Peyer's patch (tissue), 4 donors: Measurements from ENCODE around the gene GPATCH2. TPM values are rescaled to one million over a fixed set of nuclear protein-coding genes. Genes with fewer than 3 reads are reported as not detected.

ENCODE experiments used
- DNase-seq, 3 donors: peaks; one replicate each; pipeline ENCODE4 v3.0.0-alpha.2; 2017 to 2019
- H3K27ac ChIP-seq, 4 donors: fragments of 200-600 bp; sonication (generic); one replicate each; pipeline ENCODE4 v1.5.1; 2016 to 2019
- H3K27me3 ChIP-seq, 2 donors: fragments of 200-600 bp; sonication (generic); one replicate each; pipeline ENCODE4 v1.5.1; 2019
- H3K36me3 ChIP-seq, 3 donors: fragments of 200-600 bp; sonication (generic); one replicate each; pipeline ENCODE4 v1.5.1; 2016 to 2019
- H3K4me1 ChIP-seq, 4 donors: fragments of 200-600 bp; sonication (generic); one replicate each; pipeline ENCODE4 v1.5.1; 2016 to 2019
- H3K4me3 ChIP-seq, 4 donors: fragments of 200-600 bp; sonication (generic); 1 replicate in 3 of 4; 2 replicates in 1 of 4; pipeline ENCODE4 v1.5.1; 2016 to 2019; ENCODE audit warnings: mild to moderate bottlenecking in 1 of 4
- H3K9me3 ChIP-seq, 4 donors: fragments of 200-600 bp; sonication (generic); one replicate each; pipeline ENCODE4 v1.5.1; 2016 to 2019; ENCODE audit warnings: mild to moderate bottlenecking in 1 of 4
- POLR2A ChIP-seq, 2 donors: fragments of 450-650 bp; IDR thresholded peaks; one replicate each; pipeline ENCODE4 v1.5.1; 2017; ENCODE audit warnings: antibody characterized with exemption in 2 of 2, mild to moderate bottlenecking in 2 of 2, moderate library complexity in 2 of 2
- total RNA-seq, 4 donors: library from RNA; depleted of rRNA; stranded (reverse); fragments of >200 nt; gene quantifications; one replicate each; pipeline ENCODE4 v1.1.0, GENCODE V29; 2016
- TF ChIP-seq, protein P1 (sequence below), 6 experiments: fragments of 450-650 bp in 4 of 6; fragments of 200-600 bp in 2 of 6; sonication (generic) in 1 of 6; IDR thresholded peaks; one replicate each; pipeline ENCODE4 v1.5.1; 2017 to 2019; ENCODE audit warnings: antibody characterized with exemption in 6 of 6, mild to moderate bottlenecking in 3 of 6, moderate library complexity in 1 of 6

GPATCH2 gene
- total RNA-seq, 4 donors from 2014 or later, result 17.5 to 38.0 (median 24.7) TPM

DNA sequence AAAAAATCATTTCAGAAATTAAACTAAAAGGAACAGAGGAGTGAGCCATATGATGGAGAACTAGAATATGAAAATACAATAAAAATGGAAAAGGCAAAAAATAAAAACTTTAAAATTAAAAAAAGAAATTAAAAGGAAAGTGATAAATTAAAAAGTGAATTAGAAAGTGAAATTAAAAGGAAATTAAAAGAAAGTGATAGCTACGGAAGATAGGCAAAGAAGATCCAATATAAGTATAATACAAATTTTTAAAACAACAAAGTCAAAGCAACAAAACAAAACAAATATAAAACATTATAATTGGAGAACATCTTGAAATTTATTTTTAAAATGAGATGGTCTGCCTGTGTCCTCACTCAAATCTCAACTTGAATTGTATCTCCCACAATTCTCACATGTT, 165.8 kb downstream of the GPATCH2 start:
- Histone ChIP-seq H3K27ac (no peak overlapping the region), H3K36me3 (no peaks in the 10 kb centered on the region), H3K4me3 (no peak overlapping the region), H3K4me1 (no peaks in the 10 kb centered on the region), H3K27me3 (no peaks in the 10 kb centered on the region), H3K9me3 (no peaks in the 10 kb centered on the region)
- DNase-seq, result no peak
- TF ChIP-seq POLR2A (IDR thresholded peaks at IDR 0.05), result no peak
- TF ChIP-seq, protein P1, sequence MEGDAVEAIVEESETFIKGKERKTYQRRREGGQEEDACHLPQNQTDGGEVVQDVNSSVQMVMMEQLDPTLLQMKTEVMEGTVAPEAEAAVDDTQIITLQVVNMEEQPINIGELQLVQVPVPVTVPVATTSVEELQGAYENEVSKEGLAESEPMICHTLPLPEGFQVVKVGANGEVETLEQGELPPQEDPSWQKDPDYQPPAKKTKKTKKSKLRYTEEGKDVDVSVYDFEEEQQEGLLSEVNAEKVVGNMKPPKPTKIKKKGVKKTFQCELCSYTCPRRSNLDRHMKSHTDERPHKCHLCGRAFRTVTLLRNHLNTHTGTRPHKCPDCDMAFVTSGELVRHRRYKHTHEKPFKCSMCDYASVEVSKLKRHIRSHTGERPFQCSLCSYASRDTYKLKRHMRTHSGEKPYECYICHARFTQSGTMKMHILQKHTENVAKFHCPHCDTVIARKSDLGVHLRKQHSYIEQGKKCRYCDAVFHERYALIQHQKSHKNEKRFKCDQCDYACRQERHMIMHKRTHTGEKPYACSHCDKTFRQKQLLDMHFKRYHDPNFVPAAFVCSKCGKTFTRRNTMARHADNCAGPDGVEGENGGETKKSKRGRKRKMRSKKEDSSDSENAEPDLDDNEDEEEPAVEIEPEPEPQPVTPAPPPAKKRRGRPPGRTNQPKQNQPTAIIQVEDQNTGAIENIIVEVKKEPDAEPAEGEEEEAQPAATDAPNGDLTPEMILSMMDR (IDR thresholded peaks at IDR 0.05), result no peak

DNA sequence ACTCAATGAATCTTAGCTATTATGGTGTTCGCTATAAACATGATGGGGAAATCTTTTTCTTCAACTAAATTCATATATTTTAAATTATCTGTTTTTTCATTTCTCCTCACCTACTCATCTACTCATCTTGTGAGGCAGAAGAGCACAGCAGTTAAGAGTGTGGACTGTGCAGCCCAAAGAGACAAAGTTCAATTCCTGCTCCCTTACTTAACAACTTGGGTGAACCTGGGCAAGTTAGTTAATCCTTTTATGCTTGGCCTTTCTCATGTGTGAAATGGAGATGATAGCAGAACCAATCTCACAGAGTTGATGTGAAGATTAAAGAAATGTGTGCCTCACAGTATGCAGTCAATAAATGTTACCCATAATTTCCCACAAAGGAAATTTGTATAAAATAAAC, 168.2 kb downstream of the GPATCH2 start:
- no peaks in the 10 kb centered on the region for H3K9me3 ChIP-seq
- DNase-seq, result no peak
- TF ChIP-seq POLR2A (IDR thresholded peaks at IDR 0.05), result no peak
- TF ChIP-seq, protein P1 (IDR thresholded peaks at IDR 0.05), result no peak

DNA sequence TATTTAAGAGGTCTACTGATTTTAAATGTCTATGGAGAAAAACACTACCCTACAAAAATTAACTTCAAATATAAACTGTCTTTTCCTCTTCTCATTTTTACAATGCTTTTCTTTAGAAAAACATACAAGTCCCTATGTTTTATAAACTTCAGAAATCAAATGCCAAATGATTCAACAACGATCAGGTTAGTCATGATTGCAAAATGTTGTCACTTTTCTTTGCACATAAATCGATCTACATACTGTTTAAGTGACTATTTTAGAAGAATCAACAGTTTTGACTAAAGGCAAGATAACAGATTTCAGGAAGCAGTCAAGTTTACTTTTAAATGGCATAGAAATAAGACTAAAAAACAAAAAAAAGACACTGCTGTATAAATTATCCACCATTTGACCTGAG, 168.7 kb downstream of the GPATCH2 start:
- Histone ChIP-seq H3K36me3 (no peaks in the 10 kb centered on the region), H3K27me3 (no peaks in the 10 kb centered on the region), H3K4me1 (no peaks in the 10 kb centered on the region), H3K4me3 (no peak overlapping the region), H3K27ac (no peak overlapping the region), H3K9me3 (no peaks in the 10 kb centered on the region)
- DNase-seq, result no peak
- no peak for TF ChIP-seq POLR2A (IDR thresholded peaks at IDR 0.05)
- TF ChIP-seq, protein P1 (IDR thresholded peaks at IDR 0.05), result no peak

More for the DNA sequence above, 168.2 kb downstream of the GPATCH2 start:
- H3K4me1 ChIP-seq, result no peaks in the 10 kb centered on the region
- no peaks in the 10 kb centered on the region for H3K36me3 ChIP-seq
- H3K4me3 ChIP-seq, result no peak overlapping the region
- H3K27me3 ChIP-seq, result no peaks in the 10 kb centered on the region
- H3K27ac ChIP-seq, result no peak overlapping the region

DNA sequence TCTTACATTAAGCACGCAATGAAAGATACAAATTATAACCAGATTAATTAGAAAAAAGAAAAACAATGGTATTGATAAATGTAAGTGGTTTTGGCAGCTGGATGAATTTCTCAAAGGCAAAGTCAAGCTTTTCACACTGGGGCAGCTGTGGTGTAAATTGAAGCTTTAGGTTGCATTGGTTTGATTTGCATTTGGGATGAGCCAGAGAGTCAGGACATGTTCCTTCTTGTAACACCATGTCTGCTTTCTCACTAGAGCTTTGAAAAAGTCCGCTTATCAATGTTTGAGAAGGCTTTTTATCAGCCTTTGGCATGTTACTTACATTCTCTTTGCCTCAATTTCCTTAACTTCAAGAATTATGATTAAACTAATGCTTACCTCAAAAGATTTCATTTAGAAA, 173.9 kb downstream of the GPATCH2 start:
- Histone ChIP-seq H3K27ac (no peak overlapping the region), H3K4me3 (no peak overlapping the region), H3K4me1 (no peaks in the 10 kb centered on the region), H3K27me3 (no peaks in the 10 kb centered on the region), H3K9me3 (no peaks in the 10 kb centered on the region), H3K36me3 (no peaks in the 10 kb centered on the region)
- TF ChIP-seq, protein P1 (IDR thresholded peaks at IDR 0.05), result no peak
- no peak for TF ChIP-seq POLR2A (IDR thresholded peaks at IDR 0.05)
- no peak for DNase-seq

DNA sequence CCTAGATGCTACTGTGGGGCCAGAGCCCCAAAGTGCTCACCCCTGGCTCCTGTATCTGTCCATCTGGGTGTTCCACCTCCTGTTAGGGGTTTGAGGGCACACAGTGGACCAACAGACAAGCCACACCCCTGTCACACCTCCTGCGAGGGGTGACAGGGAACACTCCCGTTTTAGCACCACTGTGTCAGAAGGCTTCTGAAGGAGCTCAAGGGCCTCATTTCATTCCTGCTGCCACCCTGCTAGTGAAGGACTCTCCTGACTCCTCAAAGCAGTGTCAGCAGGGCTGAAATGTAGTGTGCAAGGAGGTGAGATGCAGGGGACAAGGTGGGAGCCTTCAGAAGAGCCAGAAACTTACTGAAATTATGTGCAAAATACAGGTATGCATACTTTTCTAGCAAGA, 174.6 kb downstream of the GPATCH2 start:
- Histone ChIP-seq H3K27ac (no peak overlapping the region), H3K4me1 (no peaks in the 10 kb centered on the region), H3K9me3 (no peaks in the 10 kb centered on the region), H3K36me3 (no peaks in the 10 kb centered on the region), H3K4me3 (no peak overlapping the region), H3K27me3 (no peaks in the 10 kb centered on the region)
- TF ChIP-seq POLR2A (IDR thresholded peaks at IDR 0.05), result no peak
- TF ChIP-seq, protein P1 (IDR thresholded peaks at IDR 0.05), result no peak
- no peak for DNase-seq

DNA sequence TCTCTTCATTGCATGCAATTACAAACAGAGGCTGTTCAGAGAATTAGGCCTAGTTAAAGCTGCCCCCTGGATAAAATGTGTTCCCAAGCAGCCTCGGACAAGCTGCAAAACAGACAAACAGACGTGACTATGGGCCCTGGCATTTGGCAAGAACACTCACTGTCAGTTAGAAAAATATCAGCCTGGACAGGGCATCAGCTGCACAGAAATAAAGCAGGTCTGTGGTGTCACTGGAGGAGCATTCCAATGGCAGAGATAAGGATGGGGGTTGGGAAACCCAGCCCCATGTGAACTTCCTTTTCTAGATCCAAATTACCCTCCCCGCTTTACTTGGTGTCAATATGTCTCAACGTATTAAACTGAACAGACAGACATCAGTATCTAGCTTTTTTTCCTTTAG, 177.1 kb downstream of the GPATCH2 start:
- no peaks in the 10 kb centered on the region for H3K9me3 ChIP-seq
- DNase-seq, result no peak
- H3K4me1 ChIP-seq, result no peaks in the 10 kb centered on the region
- no peak overlapping the region for H3K4me3 ChIP-seq
- no peak for TF ChIP-seq POLR2A (IDR thresholded peaks at IDR 0.05)
- TF ChIP-seq, protein P1 (IDR thresholded peaks at IDR 0.05), result no peak
- H3K27me3 ChIP-seq, result no peaks in the 10 kb centered on the region
- no peak overlapping the region for H3K27ac ChIP-seq
- H3K36me3 ChIP-seq, result no peaks in the 10 kb centered on the region
